KOPT-K1 (cell line): ENCODE data around the gene ABL2.

ENCODE experiments used
- H3K27ac ChIP-seq: fragments of 200-600 bp; sonication (generic); 2 replicates; pipeline ENCODE4 v1.5.1; 2016; ENCODE audit warnings: antibody characterized with exemption, mild to moderate bottlenecking, low read depth, low read length; ENCODE audit not compliant: poor library complexity, severe bottlenecking
- H3K36me3 ChIP-seq: fragments of 200-600 bp; sonication (generic); 2 replicates; pipeline ENCODE4 v1.5.1; 2017; ENCODE audit warnings: antibody characterized with exemption, mild to moderate bottlenecking, low read length, moderate library complexity; ENCODE audit not compliant: insufficient read depth
- H3K9me3 ChIP-seq: fragments of 200-600 bp; sonication (generic); 2 replicates; pipeline ENCODE4 v1.5.1; 2017; ENCODE audit warnings: antibody characterized with exemption, low read length, mild to moderate bottlenecking; ENCODE audit not compliant: insufficient read depth, poor library complexity, severe bottlenecking

Gene ABL2

DNA sequence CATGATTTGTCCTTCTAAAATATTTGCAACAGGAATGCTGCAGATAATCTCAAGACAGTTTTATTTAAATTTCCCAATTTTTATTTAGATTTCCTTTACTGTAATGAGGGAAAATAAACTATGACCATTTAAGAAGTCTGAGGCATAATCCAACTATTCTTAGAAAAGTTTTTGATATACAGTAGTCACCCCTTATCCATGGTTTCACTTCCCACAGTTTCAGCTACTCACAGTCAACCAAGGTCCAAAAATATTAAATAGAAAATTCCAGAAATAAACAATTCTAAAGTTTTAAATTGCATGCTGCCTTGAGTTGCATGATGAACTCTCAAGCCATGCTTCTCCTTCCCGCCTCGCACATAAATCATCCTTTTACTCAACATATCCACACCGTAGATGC, 114.3 kb downstream of the ABL2 start:
- H3K27ac ChIP-seq = no peak overlapping the region
- H3K9me3 ChIP-seq = no peaks in the 10 kb centered on the region
- H3K36me3 ChIP-seq = peaks cover 56% of the 10 kb centered on the region

DNA sequence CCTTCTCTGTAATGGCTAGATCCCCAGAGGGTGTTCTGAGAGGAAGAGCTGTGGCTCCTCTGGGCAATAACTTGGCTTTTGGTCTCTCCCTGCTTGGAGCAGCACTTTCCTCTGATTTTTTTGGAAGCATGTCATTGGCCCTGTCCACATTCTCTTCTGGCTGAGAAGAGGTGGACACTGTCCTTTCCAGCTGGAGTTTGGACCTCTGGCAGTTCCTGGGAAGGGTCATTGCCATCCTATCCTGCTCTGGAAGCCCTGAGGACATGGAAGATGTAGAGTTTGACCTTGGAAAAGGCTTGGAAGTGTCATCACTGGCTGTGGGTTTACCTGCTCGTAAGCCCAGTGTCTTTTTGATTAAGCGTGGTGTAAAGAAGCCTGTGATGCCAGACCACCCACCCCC, 120.8 kb downstream of the ABL2 start:
- H3K36me3 ChIP-seq = peaks cover 53% of the 10 kb centered on the region
- no peaks in the 10 kb centered on the region for H3K9me3 ChIP-seq
- H3K27ac ChIP-seq = no peak overlapping the region

DNA sequence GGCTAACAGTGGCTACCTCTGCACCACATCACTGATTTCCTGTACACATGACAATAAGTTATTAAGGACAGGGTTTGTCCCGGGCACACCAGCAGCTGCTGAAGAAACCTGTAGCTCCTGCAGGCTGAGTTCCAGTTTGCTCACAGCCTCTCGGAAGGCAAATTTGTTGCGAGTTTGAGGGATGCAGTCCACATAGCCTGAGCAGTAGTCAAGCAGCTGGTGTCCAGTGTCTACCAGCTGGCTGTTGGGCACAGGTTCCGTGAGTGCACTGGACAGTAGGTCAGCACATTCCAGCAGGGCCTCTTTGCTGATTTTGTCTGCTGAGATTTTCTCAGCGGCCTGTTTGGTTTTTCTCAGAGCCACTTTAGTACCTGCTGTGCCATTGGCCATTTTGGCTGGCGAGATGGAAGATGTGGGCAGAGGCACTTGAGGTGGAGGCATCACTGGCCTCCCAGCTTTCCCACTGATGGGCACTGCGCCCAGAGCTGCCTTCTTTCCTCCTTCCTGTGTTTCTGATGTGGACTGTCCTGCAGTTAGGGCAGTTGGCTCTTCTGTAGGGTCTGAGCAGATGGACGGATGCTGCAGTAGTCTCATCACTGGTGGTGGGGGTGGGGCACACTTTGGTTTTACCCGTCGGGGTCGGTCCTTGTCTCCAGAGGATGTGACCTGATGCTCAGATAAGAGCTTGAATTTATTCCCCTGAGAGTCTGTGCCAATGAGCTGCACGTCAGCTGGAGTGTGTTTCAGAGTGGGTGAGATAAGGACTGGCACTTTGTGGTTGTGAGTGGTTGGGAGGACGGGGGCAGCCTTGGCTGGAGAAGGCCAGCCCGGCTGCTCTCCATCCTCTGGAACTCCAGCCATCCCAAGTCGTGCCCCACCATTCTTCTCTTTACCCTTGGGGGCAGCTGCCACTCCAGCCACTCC, 121.5 kb downstream of the ABL2 start:
- no peaks in the 10 kb centered on the region for H3K9me3 ChIP-seq
- no peak overlapping the region for H3K27ac ChIP-seq
- H3K36me3 ChIP-seq = peaks cover 53% of the 10 kb centered on the region

DNA sequence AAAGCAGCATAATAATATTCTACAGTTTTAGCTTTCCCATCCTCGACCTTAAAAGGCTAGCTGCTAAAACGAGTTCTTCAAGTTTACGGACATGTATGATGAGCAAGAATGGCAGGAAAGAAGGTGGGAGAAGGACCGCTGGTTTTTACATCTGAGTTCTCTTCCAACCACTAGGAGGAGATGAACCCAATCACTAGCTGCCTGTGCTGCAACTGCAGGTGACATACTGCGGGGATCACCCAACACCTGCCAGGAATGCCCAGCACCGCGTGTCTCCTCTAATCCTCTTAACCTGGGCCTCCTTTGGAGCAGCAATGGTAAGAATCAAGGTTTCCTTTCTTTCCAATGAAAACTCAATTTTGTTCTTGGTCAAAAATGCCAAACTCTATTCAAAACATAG, 124.1 kb downstream of the ABL2 start:
- H3K9me3 ChIP-seq = no peaks in the 10 kb centered on the region
- H3K36me3 ChIP-seq = peaks cover 33% of the 10 kb centered on the region
- no peak overlapping the region for H3K27ac ChIP-seq

DNA sequence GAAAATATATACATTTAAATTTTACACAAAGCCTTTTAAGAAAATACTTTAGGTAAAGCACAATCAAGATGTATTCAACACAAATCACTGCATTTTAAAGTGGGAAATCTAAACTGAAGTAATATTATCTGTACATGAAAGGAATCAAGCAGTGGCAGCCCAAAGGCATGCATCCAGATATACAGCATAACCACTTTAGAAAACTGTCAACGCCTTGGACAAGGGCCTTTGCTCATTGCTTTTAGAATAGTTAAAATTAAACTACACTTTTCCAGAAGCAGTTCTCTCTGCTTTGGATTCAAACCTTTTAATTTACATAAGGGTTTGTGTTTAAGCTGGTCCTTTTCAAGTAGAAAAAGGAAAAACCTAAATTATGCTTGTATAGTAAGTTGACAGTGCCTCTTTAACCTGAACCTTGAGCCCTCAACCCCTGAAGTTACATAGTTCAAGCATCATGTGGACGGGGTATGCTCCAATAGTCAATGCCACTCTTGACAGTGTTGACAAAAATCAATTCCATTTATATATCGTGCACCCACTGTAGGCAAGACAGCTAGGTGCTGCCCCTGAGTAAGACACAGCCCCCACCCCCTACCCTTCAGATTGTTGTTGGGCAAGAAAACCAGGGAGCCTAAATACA, 124.7 kb downstream of the ABL2 start:
- peaks cover 26% of the 10 kb centered on the region for H3K36me3 ChIP-seq
- no peak overlapping the region for H3K27ac ChIP-seq
- H3K9me3 ChIP-seq = no peaks in the 10 kb centered on the region

DNA sequence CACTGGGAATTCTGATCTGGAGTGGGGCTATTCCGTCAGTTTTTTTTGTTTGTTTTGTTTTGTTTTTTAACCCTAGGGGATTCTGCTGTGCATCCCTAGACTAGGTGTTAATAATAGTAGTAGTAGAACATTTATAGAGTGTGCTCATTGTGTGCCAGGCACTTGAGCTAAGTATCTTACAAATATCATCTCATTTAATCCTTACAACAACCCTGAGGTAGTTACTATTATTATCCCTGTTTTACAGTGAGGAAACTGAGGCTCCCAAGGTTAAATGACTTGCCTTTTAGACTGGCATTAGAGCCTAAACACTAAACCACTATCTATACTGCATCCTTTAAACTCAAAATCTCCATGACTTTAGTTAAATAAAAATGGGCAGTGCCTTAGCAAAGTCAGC, 125.5 kb downstream of the ABL2 start:
- peaks cover 20% of the 10 kb centered on the region; the same call in 1 of the 2 replicates for H3K36me3 ChIP-seq
- no peaks in the 10 kb centered on the region for H3K9me3 ChIP-seq
- H3K27ac ChIP-seq = no peak overlapping the region

DNA sequence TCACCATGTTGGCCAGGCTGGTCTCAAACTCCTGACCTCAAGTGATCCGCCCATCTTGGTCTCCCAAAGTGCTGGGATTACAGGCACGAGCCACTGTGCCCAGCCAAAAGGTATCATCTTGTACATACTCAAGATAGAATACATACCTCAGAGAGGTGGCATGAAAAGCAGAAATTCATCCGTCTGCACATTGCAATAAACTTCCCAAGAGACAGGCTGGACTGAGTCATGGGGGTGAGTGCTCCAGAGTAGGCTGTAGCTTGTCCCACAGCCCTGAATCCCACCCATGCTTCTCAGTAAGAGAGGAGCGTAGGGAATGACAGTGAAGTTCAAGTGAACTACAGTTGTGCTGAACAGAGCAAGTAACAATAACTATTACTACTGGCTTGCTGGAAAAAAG, 127.9 kb downstream of the ABL2 start:
- Histone ChIP-seq H3K27ac (no peak overlapping the region), H3K36me3 (peaks cover 18% of the 10 kb centered on the region), H3K9me3 (no peaks in the 10 kb centered on the region)

DNA sequence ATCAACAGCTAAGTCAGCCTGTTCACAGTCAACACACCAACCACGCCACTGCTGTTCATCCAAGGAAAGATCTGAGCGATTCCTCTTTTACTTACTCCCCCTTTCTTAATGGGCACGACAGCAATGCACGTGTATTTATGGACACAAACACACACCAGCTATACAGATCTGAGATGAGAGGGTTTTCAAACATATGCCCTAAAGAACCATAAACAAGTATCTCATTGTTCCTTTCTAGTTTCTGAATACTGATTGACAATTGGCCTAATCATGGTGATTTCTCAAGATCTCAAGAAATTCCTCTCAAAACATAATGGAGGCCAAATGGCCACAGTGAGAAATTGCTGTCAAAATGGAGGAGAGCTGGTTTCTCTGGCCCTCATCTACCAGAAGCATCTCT, 129.6 kb downstream of the ABL2 start:
- no peaks in the 10 kb centered on the region for H3K9me3 ChIP-seq
- no peak overlapping the region for H3K27ac ChIP-seq
- peaks cover 35% of the 10 kb centered on the region for H3K36me3 ChIP-seq

DNA sequence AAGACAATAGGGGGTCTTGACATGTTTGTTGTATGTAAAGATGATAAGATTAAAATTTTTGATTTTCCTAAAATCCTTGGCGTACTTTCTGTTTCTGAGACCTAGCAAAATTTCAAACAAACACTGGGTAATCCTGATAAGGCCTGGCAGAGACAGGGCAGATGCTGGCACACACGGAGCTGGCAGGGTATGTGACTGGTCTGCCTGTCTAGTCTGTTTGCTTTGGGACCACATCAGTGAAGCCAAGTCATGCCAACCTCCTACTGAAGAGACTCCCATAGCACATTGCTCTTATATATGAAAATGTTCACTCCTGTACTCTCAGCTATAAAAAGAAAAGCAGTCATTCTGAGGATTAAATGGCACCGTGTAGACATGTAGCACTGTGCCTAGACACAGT, 133.6 kb downstream of the ABL2 start:
- Histone ChIP-seq H3K36me3 (peaks cover 75% of the 10 kb centered on the region), H3K9me3 (no peaks in the 10 kb centered on the region), H3K27ac (no peak overlapping the region)

DNA sequence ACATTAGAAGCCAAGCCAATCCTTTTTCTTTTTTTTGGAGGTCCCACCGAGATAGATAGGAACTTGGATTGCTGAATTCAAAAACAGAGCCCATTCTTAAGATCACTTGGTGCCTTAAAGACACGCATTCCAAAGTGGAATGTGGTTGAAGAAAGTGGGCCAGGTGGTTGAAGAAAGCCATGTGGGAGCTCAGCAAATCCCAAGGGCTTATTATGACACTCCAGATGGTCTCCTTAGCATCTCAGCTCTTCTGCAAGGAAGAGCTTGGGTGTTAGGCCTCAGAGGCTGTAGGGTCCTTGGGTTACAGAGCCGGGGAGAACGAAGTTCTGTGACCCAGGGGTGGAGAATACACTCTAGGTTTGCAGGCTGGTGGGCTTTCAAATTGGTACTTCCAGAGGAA, 134.1 kb downstream of the ABL2 start:
- Histone ChIP-seq H3K27ac (no peak overlapping the region), H3K36me3 (peaks cover 80% of the 10 kb centered on the region), H3K9me3 (no peaks in the 10 kb centered on the region)

DNA sequence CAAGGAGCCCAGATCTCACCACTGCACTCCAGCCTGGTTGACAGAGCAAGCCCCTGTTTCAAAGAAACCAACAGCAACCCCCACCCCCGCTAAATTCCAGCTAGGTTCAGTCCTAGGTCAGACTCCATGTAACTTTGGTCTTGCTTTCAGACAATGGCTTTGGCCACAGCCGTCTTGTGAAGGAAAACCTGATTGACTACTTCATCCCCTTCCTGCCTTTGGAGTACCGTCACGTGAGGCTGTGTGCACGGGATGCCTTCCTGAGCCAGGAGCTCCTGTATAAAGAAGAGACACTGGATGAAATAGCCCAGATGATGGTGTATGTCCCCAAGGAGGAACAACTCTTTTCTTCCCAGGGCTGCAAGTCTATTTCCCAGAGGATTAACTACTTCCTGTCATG, 134.7 kb downstream of the ABL2 start:
- H3K27ac ChIP-seq = no peak overlapping the region
- peaks cover 86% of the 10 kb centered on the region for H3K36me3 ChIP-seq
- H3K9me3 ChIP-seq = no peaks in the 10 kb centered on the region

DNA sequence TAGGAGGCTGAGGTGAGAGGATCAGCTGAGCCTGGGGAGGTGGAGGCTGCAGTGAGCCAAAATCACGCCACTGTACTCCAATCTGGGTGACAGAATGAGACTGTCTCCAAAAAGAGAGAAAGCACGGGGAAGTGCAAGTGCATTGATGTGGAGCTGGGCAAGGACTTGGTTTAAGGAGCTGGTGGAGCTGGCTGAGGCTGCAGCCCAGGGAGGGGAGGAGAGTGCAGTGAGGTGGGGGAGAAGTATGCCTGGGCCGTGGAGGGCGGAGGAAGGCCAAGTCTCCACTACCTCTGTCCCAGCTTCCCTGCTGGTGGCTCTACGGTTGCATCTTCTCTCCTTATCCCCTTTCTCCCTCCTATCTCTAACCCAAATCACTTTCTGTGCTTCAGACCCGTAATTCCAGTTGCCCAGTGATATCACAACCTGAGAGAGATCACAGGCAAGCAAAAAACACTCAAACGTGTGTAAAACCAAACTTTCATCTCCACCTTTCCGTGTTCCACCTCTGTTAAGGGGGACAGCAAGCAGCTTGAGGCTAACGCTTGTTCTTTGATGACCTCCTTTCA, 136.5 kb downstream of the ABL2 start:
- Histone ChIP-seq H3K27ac (no peak overlapping the region), H3K9me3 (no peaks in the 10 kb centered on the region), H3K36me3 (peaks cover 97% of the 10 kb centered on the region)

DNA sequence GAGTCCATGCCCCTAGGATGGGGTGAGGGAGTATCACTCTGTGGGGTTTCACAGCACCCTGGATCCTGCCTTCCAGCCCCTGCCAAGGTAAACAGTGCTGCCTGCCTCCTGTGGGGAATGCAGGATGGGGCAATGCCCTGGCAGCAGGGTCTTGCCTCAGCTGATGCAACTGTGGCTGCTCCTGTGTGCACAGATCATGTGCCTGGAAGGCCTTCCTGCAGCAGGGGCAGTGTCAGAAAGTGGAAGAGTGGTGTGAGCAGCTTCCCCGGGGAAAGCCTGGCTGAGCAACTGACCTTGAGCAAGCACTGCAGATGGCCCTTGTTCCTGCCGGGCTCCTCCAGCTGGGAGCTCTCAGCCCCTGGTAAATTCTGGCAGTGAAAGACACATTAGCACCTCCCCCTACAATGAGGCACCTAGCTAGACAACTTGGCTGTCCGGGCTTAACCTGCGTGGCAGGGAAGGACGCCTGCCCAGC, 137.7 kb downstream of the ABL2 start:
- H3K9me3 ChIP-seq = no peaks in the 10 kb centered on the region
- peaks cover 100% of the 10 kb centered on the region for H3K36me3 ChIP-seq
- no peak overlapping the region for H3K27ac ChIP-seq

DNA sequence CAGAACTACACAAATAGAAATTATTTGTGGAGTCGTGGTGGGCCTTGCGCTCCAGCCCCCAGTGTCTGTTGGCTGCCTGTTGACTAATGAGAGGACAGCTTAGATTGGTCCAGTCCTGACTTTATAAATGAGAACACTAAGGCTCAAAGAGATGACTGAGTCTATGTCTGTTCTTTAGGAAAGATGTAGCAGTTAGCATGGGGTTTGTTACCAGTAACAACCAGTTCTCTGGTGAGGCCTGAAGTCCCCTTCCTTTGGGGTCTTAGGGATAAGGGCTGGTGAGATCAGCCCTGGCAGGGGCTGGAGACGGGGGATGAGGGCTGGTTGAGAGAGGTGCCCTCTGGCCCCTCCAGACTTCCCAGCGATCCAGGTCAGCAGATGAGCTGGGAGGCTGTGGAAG, 138.6 kb downstream of the ABL2 start:
- H3K9me3 ChIP-seq = no peaks in the 10 kb centered on the region
- peaks cover 98% of the 10 kb centered on the region for H3K36me3 ChIP-seq
- no peak overlapping the region for H3K27ac ChIP-seq

DNA sequence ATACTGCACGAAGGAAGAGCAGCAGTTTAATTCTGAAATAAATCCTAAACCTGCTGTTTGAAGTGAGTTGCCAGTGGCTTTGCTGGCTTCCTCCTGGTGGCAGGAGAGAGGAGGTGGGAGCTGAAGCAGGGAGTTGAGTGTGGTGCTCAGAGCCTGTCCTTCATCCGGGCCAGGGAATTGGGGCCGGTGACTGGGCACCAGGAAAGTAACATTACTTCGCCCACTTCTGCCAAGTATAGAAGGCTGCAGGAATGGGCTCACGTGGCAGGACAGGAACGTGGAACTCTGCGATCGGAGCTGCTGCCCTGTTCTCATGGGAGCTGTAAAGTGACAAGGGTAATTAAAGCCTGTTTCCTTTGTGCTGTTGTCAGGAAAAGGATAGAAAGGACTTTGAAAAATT, 139.0 kb downstream of the ABL2 start:
- Histone ChIP-seq H3K9me3 (no peaks in the 10 kb centered on the region), H3K27ac (no peak overlapping the region), H3K36me3 (peaks cover 98% of the 10 kb centered on the region)
